Psoas muscle (tissue), 8 donors: ENCODE data around the gene TMEM9. TPM values are rescaled to one million over a fixed set of nuclear protein-coding genes. Genes with fewer than 3 reads are reported as not detected.

Experiments used
- ATAC-seq, 4 donors: fragments of 200-7000 bp; cut with Tn5 transposase; one replicate each; pipeline ENCODE4 v1.9.1; 2020; ENCODE audit warnings: moderate library complexity in 3 of 4, mild to moderate bottlenecking in 2 of 4
- DNase-seq, 2 donors: peaks; one replicate each; pipeline ENCODE4 v3.0.0-alpha.2; 2020
- H3K27ac ChIP-seq: fragments of 200-600 bp; one replicate; pipeline ENCODE4 v1.8.0; 2022
- H3K27me3 ChIP-seq, 3 donors: fragments of 200-600 bp in 1 of 3; one replicate each; pipeline versions ENCODE4 v1.6.1 to v1.8.0; 2013 to 2022; ENCODE audit warnings: low read length in 2 of 3, mild to moderate bottlenecking in 2 of 3, moderate library complexity in 1 of 3; ENCODE audit not compliant: insufficient read depth in 3 of 3
- H3K36me3 ChIP-seq, 2 donors: fragments of 200-600 bp in 1 of 2; one replicate each; pipeline versions ENCODE4 v1.6.1 to v1.8.0; 2013 to 2022; ENCODE audit warnings: low read depth in 1 of 2, mild to moderate bottlenecking in 1 of 2, moderate library complexity in 1 of 2; ENCODE audit not compliant: insufficient read depth in 1 of 2
- H3K4me1 ChIP-seq: fragments of 200-600 bp; one replicate; pipeline ENCODE4 v1.8.0; 2022
- H3K4me3 ChIP-seq: fragments of 200-600 bp; one replicate; pipeline ENCODE4 v1.8.0; 2022; ENCODE audit warnings: mild to moderate bottlenecking
- H3K9me3 ChIP-seq: fragments of 200-600 bp; one replicate; pipeline ENCODE4 v1.8.0; 2022
- CTCF ChIP-seq: fragments of 200-600 bp; IDR thresholded peaks from one replicate; pipeline ENCODE4 v1.8.0; 2022; ENCODE audit warnings: antibody characterized with exemption
- WGBS, 3 donors: extraction: QIAGEN DNeasy Blood & Tissue Kit; methylation state at CpG; one replicate each; pipeline versions ENCODE4 v1.1.6 to v1.1.7; 2013; 5-methylcytosine and 5-hydroxymethylcytosine counted together
- intact Hi-C, 2 donors: fragments of 100-400 bp; cut with DNase I; formaldehyde crosslinking; loops; one replicate each; pipeline versions ENCODE4 v1.11.0 to v1.14.2; 2022
- polyA plus RNA-seq, 3 donors: library from polyadenylated mRNA; stranded (reverse); fragments of 200-250 nt; gene quantifications; one replicate each; pipeline ENCODE4 v1.2.3, GENCODE V29; 2013
- total RNA-seq, 4 donors: library from RNA; stranded (reverse); fragmentation: NEBNext Ultra II Directional in 2 of 4; extraction: Animal tissue kit (Norgen Biotek cat#: 25700) in 2 of 4; gene quantifications; one replicate each; pipeline versions ENCODE4 v1.2.1 to v1.2.4, GENCODE V29; 2021 to 2023
- donor health status: healthy with polysubstance abuse.
- donor health status: DM: no; HTN: no; CAD: no; lungs with moderate emphysema.
- donor health status: Bipolar disorder and iron deficiency.
- donor health status: healthy.
- donor health status: DM: yes; HTN: yes; CAD: no.
- donor health status: DM: no; HTN: no; CAD: no.
- donor health status: DM: no; HTN: no; CAD: no.
- donor health status: DM: yes; HTN: yes; CAD: no.

TMEM9 gene
- total and polyA plus RNA-seq, 7 donors: 7.2 to 46.3 (median 23.4) TPM

GRCh38 chr1:201115390-201115937 lies 38.8 kb downstream of the TMEM9 start:
- Histone ChIP-seq H3K27me3 (no peaks in the 10 kb centered on the region), H3K4me3 (peak overlapping the region; percentile 78), H3K27ac (no peak overlapping the region), H3K36me3 (no peaks in the 10 kb centered on the region), H3K4me1 (peaks cover 16% of the 10 kb centered on the region), H3K9me3 (no peaks in the 10 kb centered on the region)
- 96 to 99% (median 98%) methylated on average over 24 to 25 of the region's 25 CpGs for WGBS, 3 donors
- intact Hi-C loops: loop anchor here in 1 of 2 donors (5.0 kb wide), 1 partner anchor 143 kb away; no protein-coding TSS in a partner anchor
- DNase-seq: no peak
- TF ChIP-seq CTCF: no peak
- no peak for ATAC-seq

- H3K27me3 ChIP-seq: no peaks in the 10 kb centered on the region
Measured at GRCh38 chr1:201114245-201115131, 39.8 kb downstream of the TMEM9 start.

GRCh38 chr1:201113451-201114244 lies 40.6 kb downstream of the TMEM9 start:
- intact Hi-C loops: loop anchor here (1.0 to 2.0 kb wide), 3 partner anchors 23 to 27 kb away; no protein-coding TSS in a partner anchor

More at GRCh38 chr1:201114245-201115131, 39.8 kb downstream of the TMEM9 start:
- peak overlapping the region; percentile 95 for H3K27ac ChIP-seq
- intact Hi-C loops: loop anchor here (1.0 to 5.0 kb wide), 3 partner anchors 24 to 142 kb away; no protein-coding TSS in a partner anchor
- peak; percentile 89 to 90 for DNase-seq
- peak overlapping the region; percentile 78 for H3K4me3 ChIP-seq
- WGBS, 3 donors: 7 to 10% (median 10%) methylated on average over 62 to 88 of the region's 88 CpGs
- H3K4me1 ChIP-seq: peaks cover 19% of the 10 kb centered on the region
- no peaks in the 10 kb centered on the region for H3K36me3 ChIP-seq
- no peaks in the 10 kb centered on the region for H3K9me3 ChIP-seq
- TF ChIP-seq CTCF: peak; percentile 85
- peak; percentile 84 to 89 (median 88) for ATAC-seq

More at GRCh38 chr1:201113451-201114244, 40.6 kb downstream of the TMEM9 start:
- TF ChIP-seq CTCF: no peak
- H3K4me1 ChIP-seq: peaks cover 28% of the 10 kb centered on the region
- no peaks in the 10 kb centered on the region for H3K36me3 ChIP-seq
- H3K4me3 ChIP-seq: peak overlapping the region; percentile 78
- peak overlapping the region; percentile 95 for H3K27ac ChIP-seq
- no peaks in the 10 kb centered on the region for H3K27me3 ChIP-seq
- no peak for ATAC-seq
- DNase-seq: no peak
- 36 to 45% (median 38%) methylated on average over 17 of the region's 17 CpGs for WGBS, 3 donors
- H3K9me3 ChIP-seq: no peaks in the 10 kb centered on the region
